Midbrain (tissue), 1 donor: ENCODE measurements around the gene NOD2.
A peak's percentile ranks its signal among the peaks of the same experiment; 100 is the strongest.

ENCODE experiments used
- DNase-seq: peaks from one replicate; lab custom pipeline; 2025; lab: John Stamatoyannopoulos, UW

The NOD2 gene

DNA sequence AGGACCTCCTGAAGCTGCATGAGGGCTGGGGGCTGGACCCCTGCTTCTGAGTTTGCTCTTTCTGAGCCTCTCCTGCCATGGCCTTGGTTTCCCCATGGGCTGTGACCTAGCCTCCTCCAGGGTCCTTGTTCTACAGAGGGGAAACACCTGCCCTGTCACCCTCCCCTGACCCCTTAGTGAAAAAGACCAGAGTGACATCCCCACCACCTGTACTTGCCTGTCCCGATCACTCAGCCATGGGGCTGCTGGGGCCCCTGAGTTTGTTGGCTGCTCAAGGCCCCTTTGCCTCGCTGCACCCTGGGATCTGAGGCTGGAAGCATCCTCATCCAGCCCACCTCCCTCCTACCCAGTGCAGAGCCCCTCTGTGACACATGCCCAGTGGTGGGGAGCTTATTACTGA is 800 bp downstream of the NOD2 start:
- no peak for DNase-seq

DNA sequence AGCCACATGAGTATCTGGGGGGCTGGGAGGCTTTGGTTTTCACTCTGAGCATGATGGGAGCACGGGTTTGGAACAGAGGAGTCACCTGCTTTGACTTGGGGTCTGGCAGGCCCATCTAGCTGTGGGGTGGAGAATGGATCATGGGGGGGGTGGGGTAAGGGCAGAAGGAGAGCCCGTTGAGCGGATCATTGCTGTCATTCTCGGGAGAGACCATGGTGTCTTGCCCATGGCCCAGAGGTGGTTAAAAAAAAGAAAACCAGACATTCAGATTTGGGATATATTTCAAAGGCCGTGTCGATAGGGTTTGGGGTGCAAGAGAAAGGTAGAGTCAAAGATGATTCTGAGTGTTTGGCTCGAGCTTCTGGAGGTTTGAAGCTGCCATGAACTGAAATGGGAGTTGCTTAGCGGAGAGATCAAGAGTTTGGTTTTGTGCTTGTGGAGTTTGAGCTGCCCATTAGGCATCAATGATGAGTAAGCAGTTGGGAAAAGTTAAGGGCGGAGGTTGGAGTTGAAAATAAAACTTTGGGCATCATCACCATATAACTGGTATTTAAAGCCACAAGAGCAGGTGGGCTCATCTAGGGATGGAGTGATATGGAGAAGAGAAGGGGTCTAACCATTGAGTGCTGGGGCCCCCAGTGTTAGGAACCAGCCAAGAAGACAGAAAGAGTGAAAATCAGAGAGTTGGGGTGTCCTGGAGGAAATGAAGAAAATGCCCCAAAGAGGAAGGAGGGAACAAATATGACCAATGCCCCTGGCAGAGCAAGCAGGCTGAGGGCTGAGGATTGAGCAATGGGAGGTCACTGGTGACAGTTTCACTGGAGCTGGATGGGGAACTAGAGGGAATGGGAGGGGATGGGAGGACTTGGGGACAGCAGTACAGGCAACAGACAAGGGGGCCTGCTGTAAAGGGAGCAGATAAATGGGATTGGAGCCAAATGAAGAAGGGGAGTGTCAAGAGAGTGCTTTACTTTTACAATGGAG is 1.9 kb downstream of the NOD2 start:
- no peak for DNase-seq

DNA sequence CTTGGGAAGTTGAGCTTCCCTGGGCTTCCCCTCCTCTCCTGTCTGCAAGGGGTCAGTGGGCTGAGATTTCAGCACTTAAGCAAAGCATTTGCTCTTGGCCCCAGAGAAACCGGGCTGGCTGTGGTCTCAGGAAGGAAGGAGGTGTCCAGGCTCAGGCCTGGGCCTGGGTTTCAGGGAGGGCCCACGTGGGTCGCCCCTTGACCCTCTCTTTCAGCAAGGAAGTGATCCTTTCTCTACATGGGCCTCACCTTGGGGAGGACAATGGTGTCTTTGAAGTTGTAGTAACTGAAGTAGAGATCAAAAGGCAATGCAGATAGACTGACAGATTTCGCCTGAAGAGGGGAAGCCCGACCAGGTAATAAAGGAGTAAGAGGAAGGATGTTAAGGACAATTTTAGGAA is 2.7 kb downstream of the NOD2 start:
- no peak for DNase-seq

DNA sequence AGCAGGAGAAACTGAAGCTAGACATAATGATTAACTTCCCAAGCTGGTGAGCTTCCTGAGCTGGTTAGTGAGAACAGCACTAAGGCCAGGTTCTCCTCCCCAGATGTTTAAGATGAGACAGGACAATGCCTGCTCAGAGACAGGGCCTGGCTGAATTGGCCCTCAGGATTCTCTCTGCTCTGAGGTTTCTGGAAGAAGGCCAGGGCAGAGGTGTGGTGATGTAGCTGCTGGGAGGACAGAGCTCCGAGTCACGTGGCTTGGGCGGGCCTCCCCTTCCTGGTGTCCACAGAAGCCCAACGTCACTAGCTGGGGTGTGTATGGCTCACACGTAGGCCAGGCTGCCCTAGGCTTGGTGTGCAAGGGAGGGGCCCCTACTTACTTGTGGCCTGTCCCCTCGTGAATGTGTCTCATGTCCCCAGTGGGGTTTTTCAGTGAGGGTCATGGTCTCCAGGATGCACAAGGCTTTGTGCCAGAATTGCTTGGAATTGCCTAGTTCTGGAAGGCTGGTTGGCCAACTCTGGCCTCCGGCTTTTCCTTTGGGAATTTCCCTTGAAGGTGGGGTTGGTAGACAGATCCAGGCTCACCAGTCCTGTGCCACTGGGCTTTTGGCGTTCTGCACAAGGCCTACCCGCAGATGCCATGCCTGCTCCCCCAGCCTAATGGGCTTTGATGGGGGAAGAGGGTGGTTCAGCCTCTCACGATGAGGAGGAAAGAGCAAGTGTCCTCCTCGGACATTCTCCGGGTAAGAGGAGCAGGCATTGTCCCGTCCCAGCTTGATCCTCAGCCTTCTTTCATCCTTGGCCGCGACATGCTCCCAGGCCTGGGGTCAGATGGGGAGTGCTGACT is 3.4 kb downstream of the NOD2 start:
- no peak for DNase-seq

DNA sequence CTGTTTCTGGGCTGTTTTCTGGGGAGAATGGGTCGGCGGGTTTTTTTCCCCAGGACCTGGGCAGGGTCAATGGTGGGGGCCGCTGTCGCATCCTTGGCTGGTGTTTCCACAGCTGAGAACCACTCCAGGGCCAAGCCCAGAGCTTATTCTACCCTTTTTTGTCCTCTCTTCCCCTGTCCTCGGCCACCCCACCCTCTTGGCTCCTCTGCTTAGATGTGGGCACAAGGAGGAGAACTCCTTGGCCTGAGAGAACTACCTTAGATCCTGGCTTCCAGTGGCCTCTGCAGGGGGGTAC is 4.0 kb downstream of the NOD2 start:
- no peak for DNase-seq

DNA sequence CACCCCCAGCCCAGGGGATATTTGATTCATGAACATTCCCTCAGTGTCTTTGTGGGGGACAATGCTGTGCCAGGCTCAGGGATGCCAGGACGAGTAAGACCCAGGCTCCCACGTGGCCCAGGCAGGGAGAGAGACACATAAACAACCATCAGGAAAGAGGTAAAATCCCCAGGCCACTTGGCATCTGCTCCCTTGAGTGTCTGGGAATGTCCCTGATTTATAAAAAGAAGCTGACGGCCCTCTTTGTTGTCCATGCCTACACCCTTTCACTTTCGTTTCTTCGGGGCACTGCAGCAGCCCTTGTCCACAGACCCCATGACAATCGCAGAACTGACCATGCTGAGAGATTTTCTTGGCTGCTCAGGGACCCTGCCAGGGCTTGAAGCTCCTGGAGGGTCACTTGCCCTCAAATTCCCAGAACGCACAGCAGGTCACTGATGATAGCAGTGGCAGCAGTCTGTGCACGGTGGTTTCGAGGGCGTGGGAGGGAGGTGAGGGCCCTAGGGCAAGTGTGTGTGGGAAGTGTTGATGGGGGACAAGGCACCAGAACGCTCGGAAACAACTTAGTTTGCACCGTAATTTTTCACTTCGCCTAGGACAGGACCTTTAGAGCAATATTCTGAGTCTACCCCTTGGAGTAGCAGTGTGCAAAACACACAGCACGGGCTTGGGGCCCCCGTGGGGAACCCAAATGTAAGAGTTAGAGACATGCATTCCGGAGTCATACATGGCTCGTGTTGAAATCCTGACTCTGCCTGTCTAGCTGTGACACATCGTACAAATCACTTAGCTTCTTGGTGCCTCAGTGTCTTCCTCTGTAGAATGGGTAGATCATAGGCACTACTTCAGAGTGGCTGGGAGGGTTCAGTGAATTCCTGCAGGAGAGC is 4.7 kb downstream of the NOD2 start:
- peak; percentile 24 for DNase-seq

DNA sequence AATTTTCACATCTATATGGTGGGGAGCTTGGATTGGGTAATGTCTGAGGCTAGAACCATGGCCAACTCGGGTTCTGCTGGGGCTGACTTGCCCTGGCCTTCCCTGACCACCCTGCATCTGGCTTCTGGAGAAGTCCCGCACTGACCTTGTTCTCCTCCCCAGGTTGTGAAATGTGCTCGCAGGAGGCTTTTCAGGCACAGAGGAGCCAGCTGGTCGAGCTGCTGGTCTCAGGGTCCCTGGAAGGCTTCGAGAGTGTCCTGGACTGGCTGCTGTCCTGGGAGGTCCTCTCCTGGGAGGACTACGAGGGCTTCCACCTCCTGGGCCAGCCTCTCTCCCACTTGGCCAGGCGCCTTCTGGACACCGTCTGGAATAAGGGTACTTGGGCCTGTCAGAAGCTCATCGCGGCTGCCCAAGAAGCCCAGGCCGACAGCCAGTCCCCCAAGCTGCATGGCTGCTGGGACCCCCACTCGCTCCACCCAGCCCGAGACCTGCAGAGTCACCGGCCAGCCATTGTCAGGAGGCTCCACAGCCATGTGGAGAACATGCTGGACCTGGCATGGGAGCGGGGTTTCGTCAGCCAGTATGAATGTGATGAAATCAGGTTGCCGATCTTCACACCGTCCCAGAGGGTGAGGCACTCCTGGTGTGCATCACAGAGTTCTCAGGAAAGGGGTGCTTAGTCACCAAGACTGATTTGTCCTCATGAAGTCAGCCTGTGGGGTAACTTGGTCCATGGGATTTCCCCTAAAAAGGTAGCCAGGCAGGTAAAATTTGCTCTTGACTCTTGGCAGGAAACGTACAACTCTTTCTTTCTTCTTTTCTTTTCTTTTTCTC is 6.1 kb downstream of the NOD2 start:
- no peak for DNase-seq

DNA sequence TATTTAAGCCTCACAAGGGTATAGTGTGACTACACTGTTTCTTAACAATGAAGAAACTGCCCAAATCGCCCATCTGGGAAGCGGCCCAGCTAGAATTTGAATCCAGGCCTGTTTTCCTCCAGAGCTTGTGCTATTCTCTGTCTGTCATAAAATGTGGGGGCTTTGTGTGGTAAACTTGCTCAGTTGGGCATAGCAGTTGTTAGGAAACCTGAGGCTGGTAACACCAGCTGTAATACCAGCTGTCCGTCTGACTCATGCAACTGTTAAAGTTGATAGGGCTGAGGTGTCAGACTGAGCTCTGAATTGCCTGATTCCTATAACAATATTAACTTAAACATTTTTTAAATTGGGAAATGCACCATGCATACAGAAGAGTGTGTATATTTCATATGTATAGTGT is 9.3 kb downstream of the NOD2 start:
- no peak for DNase-seq

DNA sequence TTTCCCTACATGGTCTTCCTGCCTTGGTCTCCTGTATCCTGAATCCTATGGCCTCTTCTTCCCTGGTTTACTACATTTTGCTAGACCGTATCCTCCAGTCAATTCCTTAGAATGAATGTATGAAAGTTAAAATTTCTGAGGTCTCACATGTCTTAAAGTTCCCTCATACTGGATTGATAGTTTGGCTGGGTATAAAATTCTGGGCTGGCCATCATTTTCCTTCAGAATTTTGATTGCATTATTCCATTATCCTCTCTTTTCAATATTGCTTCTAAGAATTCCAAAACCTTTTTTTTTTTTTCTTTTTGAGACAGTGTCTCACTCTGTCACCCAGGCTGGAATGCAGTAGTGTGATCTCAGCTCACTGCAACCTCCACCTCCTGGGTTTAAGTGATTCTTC is 10.8 kb downstream of the NOD2 start:
- no peak for DNase-seq

DNA sequence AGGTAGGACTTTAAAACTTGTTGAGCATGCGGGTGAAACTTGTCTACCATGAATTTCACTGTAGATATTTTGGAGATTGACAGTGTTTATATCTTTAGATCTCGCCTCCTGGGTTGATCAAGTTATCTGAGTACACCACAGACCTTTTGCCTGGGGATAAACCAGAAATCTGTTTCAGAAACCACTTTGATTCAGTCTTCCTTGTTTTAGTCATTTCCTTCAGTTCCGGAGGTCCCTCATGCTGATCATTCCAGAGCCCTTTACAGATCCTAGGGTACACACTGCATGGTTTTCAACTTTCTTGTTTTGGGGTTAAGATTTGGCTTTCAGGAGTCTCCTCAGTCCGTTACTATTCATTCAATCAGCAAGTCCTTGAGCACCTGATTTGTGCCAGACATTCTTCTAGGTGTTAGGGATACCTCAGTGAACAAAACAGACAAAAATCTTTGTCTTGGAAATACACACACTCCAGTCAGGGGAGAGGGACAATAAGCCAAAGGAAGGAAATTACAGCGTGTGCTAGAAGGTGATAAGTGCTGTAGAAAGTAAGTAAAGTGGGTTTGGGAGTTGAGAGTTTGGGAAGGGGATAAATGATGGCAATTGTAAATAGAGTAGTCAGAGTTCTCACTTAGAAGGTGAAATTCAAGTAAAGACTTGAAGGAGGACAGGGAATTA is 12.2 kb downstream of the NOD2 start:
- no peak for DNase-seq

DNA sequence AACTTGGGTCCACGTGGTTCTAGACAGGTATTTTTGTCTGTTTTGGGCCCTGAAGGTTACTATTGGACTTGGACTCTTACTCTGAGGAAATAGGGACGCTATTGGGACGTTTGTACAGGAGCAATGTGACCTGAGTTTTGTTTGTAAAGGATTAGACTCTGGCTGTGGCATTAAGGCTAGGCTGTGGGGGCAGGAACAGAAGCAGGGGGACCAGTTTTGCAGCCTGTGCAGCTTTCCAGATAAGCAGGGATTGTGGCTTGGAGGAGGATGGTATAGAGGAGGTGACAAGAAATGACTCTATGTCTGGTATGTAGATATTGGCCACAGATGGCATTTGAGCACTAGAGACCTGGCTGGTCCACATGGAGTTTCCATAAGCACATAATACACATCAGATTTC is 12.8 kb downstream of the NOD2 start:
- no peak for DNase-seq

DNA sequence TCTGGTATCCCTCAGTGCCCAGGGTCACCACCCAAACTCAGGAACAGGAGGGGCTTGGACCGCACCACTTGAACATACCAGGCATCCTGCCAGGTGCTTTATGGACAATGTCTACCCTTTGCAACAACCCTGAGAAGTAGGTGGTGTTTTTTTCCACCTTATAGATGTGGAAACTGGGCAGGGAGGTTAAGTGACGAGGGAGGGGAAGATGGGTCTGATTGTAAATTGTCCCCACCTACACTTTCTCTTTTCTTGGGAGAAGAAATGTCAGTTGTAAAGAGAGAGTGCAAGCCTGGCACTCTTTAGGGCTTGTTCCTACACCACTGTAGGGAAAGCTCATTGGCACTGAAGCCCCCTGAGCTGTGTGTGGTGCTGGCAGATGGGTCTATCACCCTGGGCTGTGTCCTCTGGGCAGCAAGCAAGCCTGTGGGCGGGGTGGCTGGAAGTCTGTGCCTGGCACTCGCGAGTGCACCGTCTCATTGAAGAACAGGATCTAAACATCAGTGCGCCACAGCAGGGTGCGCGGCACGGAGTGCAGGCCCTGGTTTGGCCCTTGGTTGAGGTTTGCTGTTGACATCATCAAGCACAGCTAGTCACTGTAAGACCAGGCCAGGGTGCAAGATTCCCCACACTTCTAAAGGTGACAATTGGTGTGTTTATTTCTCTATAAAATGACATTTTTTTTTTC is 15.1 kb downstream of the NOD2 start:
- DNase-seq, result no peak

DNA sequence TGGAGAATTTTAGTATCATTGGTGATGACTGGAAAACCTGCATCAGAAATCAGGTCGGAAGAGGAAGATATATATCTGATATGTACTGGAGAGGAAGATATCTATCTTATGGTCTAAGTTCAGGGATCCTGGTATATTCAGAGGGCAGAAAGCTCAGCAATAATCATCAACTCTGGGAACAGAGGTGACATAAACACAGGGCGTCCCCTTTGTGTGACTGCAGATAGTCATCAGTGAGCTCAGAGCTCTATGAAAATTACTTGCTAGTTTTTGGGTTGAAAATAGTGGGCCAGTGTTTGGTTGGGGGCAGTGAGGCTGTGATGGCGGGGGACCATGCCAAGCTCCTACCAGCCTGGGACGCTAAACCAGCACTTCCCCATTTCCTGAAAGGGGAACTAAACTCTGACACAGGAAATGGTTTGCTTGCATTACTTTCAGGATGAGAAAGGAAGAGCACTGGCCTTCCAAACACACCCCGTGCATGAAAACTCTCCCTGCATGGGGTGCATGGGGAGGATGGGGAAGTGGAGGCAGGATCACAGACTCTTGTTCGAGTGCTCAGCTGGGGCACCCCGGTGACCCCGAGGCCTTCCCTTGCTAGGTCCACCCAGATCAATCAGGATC is 15.8 kb downstream of the NOD2 start:
- DNase-seq, result peak; percentile 5

DNA sequence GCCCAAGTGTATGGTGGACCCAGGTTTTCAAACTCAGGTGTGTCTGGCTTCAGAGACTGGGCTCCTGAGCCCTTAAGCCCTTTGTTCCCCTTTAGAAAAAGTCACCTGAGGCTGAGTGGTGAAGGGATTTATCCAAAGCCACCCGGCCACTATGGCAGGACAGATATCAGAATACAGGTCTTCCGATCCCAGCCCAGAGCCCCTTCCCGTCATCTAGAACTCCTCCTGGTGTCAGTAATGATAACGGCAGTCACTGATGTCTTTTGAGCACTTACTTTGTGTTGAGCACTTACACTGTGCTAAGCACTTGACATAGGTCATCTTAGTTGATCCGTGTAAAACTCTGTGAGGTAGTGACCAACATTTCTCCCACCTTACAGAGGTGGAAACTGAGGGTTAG is 16.6 kb downstream of the NOD2 start:
- DNase-seq, result no peak

DNA sequence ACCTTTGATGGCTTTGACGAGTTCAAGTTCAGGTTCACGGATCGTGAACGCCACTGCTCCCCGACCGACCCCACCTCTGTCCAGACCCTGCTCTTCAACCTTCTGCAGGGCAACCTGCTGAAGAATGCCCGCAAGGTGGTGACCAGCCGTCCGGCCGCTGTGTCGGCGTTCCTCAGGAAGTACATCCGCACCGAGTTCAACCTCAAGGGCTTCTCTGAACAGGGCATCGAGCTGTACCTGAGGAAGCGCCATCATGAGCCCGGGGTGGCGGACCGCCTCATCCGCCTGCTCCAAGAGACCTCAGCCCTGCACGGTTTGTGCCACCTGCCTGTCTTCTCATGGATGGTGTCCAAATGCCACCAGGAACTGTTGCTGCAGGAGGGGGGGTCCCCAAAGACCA is 17.6 kb downstream of the NOD2 start:
- no peak for DNase-seq

DNA sequence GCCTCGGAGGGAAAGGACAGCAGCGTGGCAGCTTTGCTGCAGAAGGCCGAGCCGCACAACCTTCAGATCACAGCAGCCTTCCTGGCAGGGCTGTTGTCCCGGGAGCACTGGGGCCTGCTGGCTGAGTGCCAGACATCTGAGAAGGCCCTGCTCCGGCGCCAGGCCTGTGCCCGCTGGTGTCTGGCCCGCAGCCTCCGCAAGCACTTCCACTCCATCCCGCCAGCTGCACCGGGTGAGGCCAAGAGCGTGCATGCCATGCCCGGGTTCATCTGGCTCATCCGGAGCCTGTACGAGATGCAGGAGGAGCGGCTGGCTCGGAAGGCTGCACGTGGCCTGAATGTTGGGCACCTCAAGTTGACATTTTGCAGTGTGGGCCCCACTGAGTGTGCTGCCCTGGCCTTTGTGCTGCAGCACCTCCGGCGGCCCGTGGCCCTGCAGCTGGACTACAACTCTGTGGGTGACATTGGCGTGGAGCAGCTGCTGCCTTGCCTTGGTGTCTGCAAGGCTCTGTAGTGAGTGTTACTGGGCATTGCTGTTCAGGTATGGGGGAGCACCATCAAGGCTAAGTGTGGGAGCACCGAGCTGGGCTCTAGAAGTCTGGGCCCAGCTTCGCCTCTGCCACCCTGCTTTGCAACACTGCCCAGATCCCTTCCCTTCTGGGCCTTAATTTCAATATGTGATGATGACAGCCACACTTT is 18.6 kb downstream of the NOD2 start:
- DNase-seq, result peak; percentile 69

DNA sequence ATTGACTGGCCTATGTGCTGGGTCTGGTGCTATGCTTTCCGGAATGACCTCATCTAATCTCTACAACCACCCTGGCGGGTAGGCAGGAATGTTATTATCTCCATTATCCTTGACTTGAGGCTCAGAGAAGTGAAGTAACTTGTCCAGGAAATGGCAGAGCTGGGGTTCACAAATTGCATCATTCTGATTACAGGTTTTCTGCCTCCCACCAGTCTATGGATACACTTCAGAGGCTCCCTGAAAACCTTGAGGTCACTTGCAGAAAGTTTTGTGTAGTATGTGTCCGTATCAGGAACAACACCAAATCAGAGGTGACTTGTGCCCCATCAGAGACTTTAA is 19.1 kb downstream of the NOD2 start:
- DNase-seq, result no peak

DNA sequence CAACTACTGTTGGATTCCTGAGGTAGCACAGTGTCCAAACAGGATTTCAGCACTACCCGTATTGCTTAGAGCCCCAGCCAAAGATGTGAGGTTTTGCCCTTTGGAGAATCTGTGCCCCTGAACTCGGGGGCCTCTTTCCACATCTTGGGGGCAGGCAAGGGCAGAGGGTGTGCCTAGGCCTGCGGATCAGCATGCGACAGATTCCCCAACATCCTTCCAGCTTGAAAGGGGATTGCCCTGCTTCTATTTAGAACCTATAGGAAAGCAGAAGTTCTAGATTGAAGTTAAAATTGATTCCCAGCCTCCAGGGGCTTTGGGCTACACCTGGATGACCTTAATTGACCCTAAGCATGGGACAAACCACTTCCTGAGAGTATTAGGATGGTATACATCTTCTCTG is 19.6 kb downstream of the NOD2 start:
- DNase-seq, result no peak

DNA sequence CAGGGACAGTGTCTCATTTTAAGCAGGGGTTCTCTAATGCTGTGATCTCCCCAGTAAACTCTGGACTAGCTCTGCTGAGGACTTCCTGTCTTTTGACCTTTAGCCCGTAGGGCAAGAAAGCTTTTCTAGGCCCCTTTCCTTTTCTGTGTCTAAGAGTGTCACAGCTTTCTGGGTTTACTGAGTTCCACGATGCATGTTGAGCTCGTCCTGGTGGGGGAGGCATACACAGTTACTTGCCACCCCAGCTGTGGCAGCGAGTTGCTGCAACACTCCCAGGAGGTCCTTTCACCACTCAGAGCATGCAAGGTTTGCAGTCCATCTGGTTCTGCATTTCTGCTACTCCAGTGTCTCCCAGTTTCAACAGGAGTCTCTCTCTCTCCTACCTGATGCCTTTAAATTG is 23.7 kb downstream of the NOD2 start:
- no peak for DNase-seq
